ENCODE measurements around the gene NRCAM. TPM values are rescaled to one million over a fixed set of nuclear protein-coding genes. Genes with fewer than 3 reads are reported as not detected.
A peak's percentile ranks its signal among the peaks of the same experiment; 100 is the strongest.
"Not testable (repeated sequence)": the region's sequence is repeated elsewhere in the genome, so short reads cannot be mapped to it uniquely, and the experiment has no call there.

Gene NRCAM
- total RNA-seq (2014; rRNA removed; shearing (Covaris generic)): 2.4 and 2.5 TPM in 2 replicates

GRCh38 chr7:108455998-108456677 lies at the start of gene NRCAM:
Gene NRCAM (minus strand): TSS chr7:108456436. CDS start chr7:108240064, 216,372 bp downstream.
- DNase-seq (ENCODE audit: low spot score): peak; percentile 25

DNA sequence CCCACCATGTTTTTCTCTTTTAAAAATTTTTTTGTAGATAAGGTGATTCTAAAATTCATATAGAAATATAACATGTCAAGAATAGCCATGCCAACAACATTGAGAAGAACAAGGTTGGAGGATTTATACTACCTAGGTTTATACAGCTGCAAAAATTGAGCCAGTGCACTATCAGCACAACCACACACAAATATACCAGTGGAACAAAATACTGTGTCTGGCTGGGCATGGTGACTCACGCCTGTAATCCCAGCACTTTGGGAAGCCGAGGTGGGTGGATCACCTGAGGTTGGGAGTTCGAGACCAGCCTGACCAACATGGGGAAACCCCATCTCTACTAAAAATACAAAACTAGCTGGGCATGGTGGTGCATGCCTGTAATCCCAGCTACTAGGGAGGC lies 48.3 kb upstream of the NRCAM start:
- DNase-seq (ENCODE audit: low spot score): not testable (repeated sequence)

DNA sequence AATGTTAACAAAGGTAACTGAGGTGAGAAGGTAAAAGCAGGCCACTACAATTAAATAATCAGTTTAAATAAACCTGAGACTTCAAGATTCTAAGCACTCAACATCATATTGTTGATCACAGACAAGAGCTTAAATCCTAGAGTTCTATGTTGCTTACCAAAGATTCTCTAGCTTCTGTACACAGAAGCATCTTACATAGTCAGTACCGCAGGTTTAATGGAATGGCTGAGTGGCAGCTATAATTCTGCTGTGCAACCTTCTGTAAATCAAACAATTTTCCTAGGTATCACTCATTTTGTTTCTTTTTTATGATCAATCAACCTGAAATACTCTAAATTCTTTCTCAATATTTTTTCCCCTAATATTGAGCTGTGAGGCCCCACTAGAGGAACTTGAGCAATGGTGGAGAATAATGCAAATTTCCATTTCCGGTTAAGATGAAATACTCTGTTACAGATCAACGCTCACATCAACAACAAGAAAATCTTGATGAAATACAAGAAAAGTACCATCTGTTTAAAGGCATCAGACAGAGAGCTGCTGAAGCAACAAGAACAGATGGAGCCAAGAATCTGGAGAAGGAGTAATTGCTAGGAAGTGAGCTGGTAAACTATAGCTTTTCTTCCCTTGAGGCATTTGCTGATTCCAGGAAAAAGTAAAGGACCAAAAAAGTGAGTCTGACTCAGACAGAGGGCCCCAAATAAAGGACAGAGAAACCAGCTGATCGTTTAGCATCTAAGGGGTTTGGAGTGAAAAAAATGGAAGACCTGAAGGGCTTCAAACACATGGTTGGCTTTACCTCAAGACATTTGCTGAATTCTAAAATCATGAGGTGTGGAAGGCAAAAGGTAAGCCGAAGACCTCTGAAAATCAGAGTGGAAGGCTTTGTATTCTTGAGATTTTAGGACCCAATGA lies 47.1 kb upstream of the NRCAM start:
- no peak for DNase-seq (ENCODE audit: low spot score)

DNA sequence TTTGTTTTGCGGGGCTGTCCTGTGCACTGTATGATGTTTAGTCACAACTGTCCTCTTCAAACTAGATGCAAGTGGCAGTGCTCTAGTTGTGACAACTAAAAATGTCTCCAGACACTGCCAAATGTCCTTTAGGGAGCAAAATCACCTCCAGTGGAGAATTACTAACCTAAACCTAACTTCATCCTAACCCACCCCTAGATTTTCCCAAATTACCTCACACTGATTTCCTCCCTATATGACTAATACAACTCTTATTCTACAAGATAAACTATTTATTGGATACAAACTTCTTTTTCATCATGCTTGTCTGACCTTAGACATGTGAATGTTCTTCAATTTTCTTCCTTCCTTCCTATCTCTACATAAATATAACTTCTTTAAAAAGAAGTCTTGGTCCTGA lies 43.3 kb upstream of the NRCAM start:
- no peak for DNase-seq (ENCODE audit: low spot score)

DNA sequence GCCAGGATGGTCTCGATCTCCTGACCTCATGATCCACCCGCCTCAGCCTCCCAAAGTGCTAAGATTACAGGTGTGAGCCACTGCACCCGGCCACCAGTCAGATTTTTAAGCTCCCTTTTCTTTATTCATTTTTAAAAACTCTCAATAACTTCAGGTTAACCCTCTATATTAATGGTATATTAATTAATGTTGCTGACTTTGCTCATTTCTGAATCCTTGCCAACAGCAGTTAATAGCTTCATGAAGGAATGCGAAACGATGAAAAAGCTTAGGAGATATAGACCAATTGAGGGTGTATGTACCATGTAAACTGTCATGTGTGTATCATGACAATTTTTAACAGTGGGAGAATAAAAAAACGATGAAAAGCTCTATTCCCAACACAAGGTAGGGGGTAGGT lies 42.2 kb upstream of the NRCAM start:
- no peak for DNase-seq (ENCODE audit: low spot score)

DNA sequence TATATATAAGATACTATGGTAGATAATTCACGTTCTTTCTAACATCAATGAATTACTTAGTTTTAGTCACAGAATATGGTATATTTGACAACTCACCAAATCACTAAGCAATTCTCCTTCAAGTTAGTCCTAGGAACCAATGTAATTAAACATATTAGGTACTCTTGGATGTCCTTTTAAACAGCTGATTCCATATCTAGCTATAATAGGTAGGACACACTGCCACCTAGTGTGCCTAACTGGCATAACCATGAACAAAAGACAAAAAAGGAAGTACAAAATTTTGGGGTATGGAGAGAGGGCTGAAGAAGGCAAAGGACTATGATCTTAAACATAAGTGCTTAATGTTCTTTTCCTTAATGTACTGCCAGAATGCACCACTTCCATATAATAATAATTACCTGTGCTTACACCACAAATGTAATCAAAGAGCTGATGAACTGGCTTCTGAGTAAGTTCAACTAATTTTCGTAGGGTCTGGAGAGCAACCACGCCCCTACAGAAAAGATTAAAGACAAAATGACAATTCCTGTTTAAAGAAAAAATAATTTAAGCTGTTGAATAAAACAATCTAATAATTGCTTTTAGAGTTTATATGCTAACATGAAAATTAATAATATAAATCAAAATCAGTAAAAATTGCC lies 41.0 kb upstream of the NRCAM start:
- DNase-seq (ENCODE audit: low spot score): peak; percentile 63

GRCh38 chr7:108492742-108493141 lies 36.5 kb upstream of the NRCAM start:
- peak; percentile 56 for DNase-seq (ENCODE audit: low spot score)

DNA sequence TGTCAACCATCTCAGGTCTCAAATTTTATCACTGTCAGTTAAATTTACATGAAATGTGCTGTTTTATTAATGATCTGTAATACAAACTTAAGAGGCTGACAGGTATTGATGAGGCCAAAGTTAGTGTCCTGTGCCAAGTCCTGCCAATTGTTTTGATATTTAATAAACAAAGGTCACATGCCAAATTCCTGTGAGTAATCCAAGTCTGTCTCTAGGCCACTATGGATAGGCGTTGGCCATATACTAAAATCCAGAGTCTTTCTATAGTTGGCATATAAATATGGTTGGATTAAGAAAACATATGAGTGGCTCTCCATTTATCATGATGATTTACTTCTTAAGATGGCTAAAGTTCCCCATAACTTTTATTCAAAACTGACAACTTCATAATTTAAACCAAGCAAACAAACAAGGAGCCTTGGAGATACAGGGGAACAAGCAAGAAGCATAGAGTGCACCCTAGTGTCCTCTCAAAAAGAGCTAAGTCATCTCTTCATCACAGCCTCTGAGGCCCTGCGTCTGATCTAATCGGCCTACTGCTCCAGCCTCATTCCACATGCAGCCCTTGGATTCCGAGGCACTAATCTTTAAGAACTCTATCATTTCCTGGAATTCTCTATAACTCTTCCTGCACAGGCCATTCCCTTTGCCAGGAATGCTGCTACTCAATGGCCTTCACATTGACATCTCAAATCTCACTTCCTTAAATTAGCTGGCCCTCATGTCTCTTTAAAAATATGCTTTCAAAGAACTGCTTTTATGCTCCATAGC lies 32.7 kb upstream of the NRCAM start:
- DNase-seq (ENCODE audit: low spot score): no peak

GRCh38 chr7:108487646-108488045 lies 31.4 kb upstream of the NRCAM start:
- no peak for DNase-seq (ENCODE audit: low spot score)

DNA sequence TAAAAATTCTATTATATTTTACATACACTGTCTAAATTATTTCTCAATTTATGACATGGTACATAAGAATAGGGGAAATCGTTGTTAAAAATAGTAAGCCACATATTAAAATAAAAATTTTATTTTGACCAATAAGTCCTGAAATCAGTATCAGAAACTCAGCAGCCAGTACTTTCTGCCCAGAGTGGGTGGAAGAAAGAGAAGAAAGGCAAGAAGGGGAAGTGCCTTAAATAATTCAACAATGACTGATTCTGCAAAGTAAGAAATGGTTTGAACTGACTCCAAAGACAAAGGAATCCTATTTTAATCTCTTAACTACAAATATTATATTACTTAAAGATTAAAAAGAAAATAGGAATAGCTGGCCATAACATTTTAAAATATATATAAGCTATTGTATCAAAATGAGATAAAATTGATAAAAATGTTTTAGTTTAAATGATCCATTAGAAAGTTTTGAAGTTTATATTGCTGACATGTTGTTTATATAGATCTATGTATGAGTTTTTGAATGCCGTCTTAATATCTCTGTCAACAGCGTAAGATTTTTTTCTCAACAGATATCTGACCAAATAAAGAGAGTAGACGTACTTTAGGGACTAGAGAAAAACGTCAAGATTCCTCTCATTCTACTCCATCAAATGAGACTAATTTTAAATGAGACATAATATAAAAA lies 30.2 kb upstream of the NRCAM start:
- DNase-seq (ENCODE audit: low spot score): no peak

DNA sequence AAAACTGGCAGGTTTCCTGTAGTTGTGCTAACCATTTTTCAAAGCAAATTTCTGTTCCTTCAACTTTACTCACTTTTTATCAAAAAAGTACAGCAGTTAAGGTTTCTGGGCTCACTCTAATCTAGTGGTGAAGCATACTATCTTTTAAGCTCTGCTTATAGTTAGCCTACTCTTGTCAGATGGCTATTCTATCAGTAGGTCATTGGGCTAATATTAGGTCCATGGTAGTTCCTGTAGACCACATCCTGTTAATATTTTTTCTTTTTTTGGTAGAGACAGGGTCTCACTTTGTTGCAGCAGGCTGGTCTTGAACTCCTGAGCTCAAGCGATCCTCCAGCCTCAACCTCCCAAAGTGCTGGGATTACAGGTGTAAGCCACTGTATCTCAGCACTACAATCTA lies 27.9 kb upstream of the NRCAM start:
- no peak for DNase-seq (ENCODE audit: low spot score)

DNA sequence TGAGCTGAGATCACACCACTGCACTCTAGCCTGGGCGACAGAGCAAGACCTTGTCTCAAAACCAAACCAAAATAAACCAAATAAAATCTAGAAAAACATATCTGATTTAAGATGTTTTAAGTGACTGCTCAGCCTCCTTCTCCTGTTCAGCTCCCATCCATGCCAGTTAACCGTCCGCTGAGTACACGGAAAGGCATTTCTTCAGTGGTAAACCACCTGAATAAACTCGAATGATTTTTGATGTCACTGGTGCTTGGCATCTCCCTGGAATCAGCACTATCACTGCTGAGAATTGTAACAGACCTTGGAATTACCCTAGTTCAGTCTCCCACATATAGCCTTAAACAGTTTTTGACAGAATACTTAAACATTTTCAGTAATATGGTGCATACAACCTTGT lies 24.1 kb upstream of the NRCAM start:
- no peak for DNase-seq (ENCODE audit: low spot score)

GRCh38 chr7:108479751-108480150 lies 23.5 kb upstream of the NRCAM start:
- DNase-seq (ENCODE audit: low spot score): no peak

DNA sequence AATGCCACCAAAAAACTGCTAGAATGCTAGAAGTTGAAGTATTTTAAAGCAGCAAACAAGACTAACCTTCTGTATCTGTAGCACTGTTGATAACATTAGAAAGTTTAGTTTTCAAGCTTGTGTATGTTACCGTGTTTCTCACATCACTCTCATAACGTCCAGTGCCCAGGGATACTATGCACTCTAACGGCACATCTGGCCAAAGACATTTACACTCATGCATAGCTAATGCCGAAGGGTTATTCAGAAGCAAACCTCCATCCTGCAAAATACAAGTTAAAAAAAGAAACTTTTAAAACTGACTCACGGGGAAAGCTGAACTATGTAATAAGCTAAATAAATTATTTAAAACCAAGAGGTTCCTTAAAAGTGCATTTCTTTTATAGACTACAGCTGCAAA lies 22.9 kb upstream of the NRCAM start:
- DNase-seq (ENCODE audit: low spot score): no peak

- no peak for DNase-seq (ENCODE audit: low spot score)
Observed at GRCh38 chr7:108468246-108468645, 12.0 kb upstream of the NRCAM start.

DNA sequence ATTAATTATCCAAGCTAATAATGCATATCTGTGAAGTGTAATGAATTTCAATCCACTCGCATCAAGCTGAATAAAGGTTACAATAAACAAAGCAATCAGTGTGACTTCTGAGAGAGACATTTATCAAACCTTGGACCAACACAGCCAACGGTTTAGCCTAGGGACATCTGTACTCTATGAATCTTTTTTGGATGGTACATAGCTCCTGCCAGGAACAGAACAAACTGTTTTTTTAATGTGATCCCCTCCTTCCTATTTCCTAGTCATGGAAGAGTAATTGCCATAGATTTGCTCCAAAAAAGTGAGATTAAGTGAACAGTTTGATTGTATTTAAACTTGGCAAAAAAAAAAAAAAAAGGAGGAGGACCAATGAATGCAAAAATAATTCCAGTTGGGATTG lies 11.2 kb upstream of the NRCAM start:
- no peak for DNase-seq (ENCODE audit: low spot score)

- not testable (repeated sequence) for DNase-seq (ENCODE audit: low spot score)
Observed at GRCh38 chr7:108466322-108466721, 10.1 kb upstream of the NRCAM start.

DNA sequence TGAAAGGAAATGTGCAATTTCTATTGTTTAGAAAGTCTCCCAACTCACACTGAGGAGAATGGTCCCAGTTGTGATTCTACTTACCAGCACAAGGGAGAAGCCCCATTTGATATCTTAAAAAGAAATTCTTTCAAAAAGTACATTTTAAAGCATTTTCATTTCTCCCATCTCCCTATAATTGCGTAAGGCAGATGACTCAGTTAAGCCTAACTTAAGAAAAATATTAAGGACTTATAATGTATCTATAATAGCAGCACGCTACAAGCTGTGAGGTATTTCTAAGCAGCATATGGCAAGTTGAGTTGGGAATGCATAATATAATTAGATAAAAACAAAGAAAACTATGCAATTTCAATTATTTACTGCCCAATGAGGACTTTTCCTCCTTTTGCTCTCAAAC lies 8.5 kb upstream of the NRCAM start:
- no peak for DNase-seq (ENCODE audit: low spot score)

- no peak for DNase-seq (ENCODE audit: low spot score)
Observed at GRCh38 chr7:108463613-108464012, 7.4 kb upstream of the NRCAM start.

- DNase-seq (ENCODE audit: low spot score): no peak
Observed at GRCh38 chr7:108461840-108462239, 5.6 kb upstream of the NRCAM start.

DNA sequence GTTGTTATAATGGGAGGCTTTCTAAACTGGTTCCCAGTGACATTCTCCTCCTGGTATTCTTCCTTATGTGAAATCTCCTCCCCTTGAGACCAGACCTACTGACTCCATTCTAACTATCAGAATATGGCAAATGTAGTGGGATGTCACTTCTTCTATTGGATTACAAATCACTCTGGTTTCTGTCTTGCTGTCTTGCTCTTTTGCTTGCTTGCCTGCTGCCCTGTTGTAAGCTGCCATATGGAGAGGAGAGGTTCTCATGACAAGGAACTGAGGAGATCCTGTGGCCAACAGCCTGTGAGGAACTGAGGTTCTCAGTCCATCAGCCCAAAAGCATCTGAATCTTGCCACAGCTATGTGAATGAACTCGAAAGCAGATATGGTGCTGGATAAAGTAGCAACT lies 4.7 kb upstream of the NRCAM start:
- DNase-seq (ENCODE audit: low spot score): no peak
